DND-41 (cell line): Measurements from ENCODE around the gene DENR.
A peak's percentile ranks its signal among the peaks of the same experiment; 100 is the strongest.

Experiments
- ATAC-seq: fragments of 200-7000 bp; cut with Tn5 transposase; 3 replicates; pipeline ENCODE4 v1.9.1; 2021; ENCODE audit warnings: low read depth; ENCODE audit not compliant: insufficient read depth
- DNase-seq: peaks from one replicate; pipeline ENCODE4 v3.0.0-alpha.2; 2020
- H2AFZ ChIP-seq: 2 replicates; pipeline ENCODE4 v1.6.0; 2012; ENCODE audit warnings: low read depth, low read length
- H3K27ac ChIP-seq: 2 replicates; pipeline ENCODE4 v1.5.1; 2012; ENCODE audit warnings: low read length, inconsistent platforms
- H3K27me3 ChIP-seq: fragments of 200-600 bp; sonication (generic); 2 replicates; pipeline ENCODE4 v1.6.0; 2012; ENCODE audit warnings: low read length, mild to moderate bottlenecking, inconsistent platforms; ENCODE audit not compliant: insufficient read depth, poor library complexity
- H3K36me3 ChIP-seq: 2 replicates; pipeline ENCODE4 v1.5.1; 2012; ENCODE audit warnings: low read length, inconsistent platforms; ENCODE audit not compliant: insufficient read depth
- H3K4me1 ChIP-seq: 2 replicates; pipeline ENCODE4 v1.5.1; 2012; ENCODE audit warnings: mild to moderate bottlenecking, low read length; ENCODE audit not compliant: insufficient read depth
- H3K4me2 ChIP-seq: 2 replicates; pipeline ENCODE4 v1.6.0; 2012; ENCODE audit warnings: mild to moderate bottlenecking, moderate library complexity, low read length, inconsistent platforms; ENCODE audit not compliant: insufficient read depth
- H3K4me3 ChIP-seq, 2 experiments: fragments of 200-600 bp in 1 of 2; shearing (Covaris generic) in 1 of 2; 2 replicates each; pipeline ENCODE4 v1.5.1; 2012 to 2016; ENCODE audit warnings: inconsistent platforms in 2 of 2, low read length in 2 of 2, mild to moderate bottlenecking in 2 of 2, low read depth in 1 of 2, moderate library complexity in 1 of 2
- H3K79me2 ChIP-seq: 2 replicates; pipeline ENCODE4 v1.6.0; 2012; ENCODE audit warnings: low read length, inconsistent platforms; ENCODE audit not compliant: insufficient read depth
- H3K9ac ChIP-seq: 2 replicates; pipeline ENCODE4 v1.6.0; 2012; ENCODE audit warnings: low read depth, mild to moderate bottlenecking, inconsistent platforms, low read length, moderate library complexity
- H3K9me3 ChIP-seq: 2 replicates; pipeline ENCODE4 v1.5.1; 2012; ENCODE audit warnings: low read length, moderate library complexity, mild to moderate bottlenecking, inconsistent platforms; ENCODE audit not compliant: insufficient read depth, severe bottlenecking
- H4K20me1 ChIP-seq: 2 replicates; pipeline ENCODE4 v1.6.0; 2012; ENCODE audit warnings: low read length; ENCODE audit not compliant: insufficient read depth
- CTCF ChIP-seq: IDR thresholded peaks from 2 replicates; pipeline ENCODE4 v1.5.1; 2012; ENCODE audit warnings: borderline replicate concordance, low read length, moderate library complexity, mild to moderate bottlenecking; ENCODE audit not compliant: poor library complexity, severe bottlenecking; ENCODE audit errors: extremely low read depth
- EZH2 ChIP-seq: IDR thresholded peaks from 3 replicates; pipeline ENCODE4 v1.6.1; 2012; ENCODE audit warnings: borderline replicate concordance, low read depth, mild to moderate bottlenecking, moderate library complexity, low read length, inconsistent platforms; ENCODE audit not compliant: severe bottlenecking

DENR gene

GRCh38 chr12:122754790-122755189 is 2.2 kb downstream of the DENR start:
- peaks cover 67% of the 10 kb centered on the region for H3K79me2 ChIP-seq
- no peaks in the 10 kb centered on the region for H3K9me3 ChIP-seq
- H3K36me3 ChIP-seq, result peaks cover 64% of the 10 kb centered on the region
- H3K27me3 ChIP-seq, result no peaks in the 10 kb centered on the region
- H4K20me1 ChIP-seq, result peaks cover 17% of the 10 kb centered on the region; the same call in 1 of the 2 replicates
- H3K4me3 ChIP-seq, result no peak overlapping the region
- ATAC-seq, result no peak
- TF ChIP-seq CTCF (no peak), EZH2 (no peak)
- H3K4me1 ChIP-seq, result peaks cover 37% of the 10 kb centered on the region
- H3K9ac ChIP-seq, result peak overlapping the region; percentile 86; the same call in 1 of the 2 replicates
- H3K4me2 ChIP-seq, result peak overlapping the region; percentile 88; the same call in 1 of the 2 replicates
- DNase-seq, result no peak
- no peak overlapping the region for H2AFZ ChIP-seq
- H3K27ac ChIP-seq, result no peak overlapping the region

- H3K4me2 ChIP-seq, result no peak overlapping the region
- no peak overlapping the region for H3K4me3 ChIP-seq
- H3K9ac ChIP-seq, result no peak overlapping the region
- peaks cover 27% of the 10 kb centered on the region for H3K4me1 ChIP-seq
- no peaks in the 10 kb centered on the region for H3K9me3 ChIP-seq
- TF ChIP-seq EZH2 (no peak), CTCF (no peak)
- peaks cover 24% of the 10 kb centered on the region; the same call in 1 of the 2 replicates for H4K20me1 ChIP-seq
- no peak for ATAC-seq
- peaks cover 83% of the 10 kb centered on the region for H3K79me2 ChIP-seq
- no peak overlapping the region for H3K27ac ChIP-seq
- DNase-seq, result no peak
- peaks cover 83% of the 10 kb centered on the region for H3K36me3 ChIP-seq
- H2AFZ ChIP-seq, result no peak overlapping the region
- no peaks in the 10 kb centered on the region for H3K27me3 ChIP-seq
Observed at GRCh38 chr12:122757568-122757967, 4.9 kb downstream of the DENR start.

GRCh38 chr12:122785503-122785902 is 32.9 kb downstream of the DENR start:
- no peak overlapping the region for H3K4me3 ChIP-seq
- H3K4me2 ChIP-seq, result no peak overlapping the region
- DNase-seq (no peak), ATAC-seq (no peak)
- no peaks in the 10 kb centered on the region for H3K27me3 ChIP-seq
- no peaks in the 10 kb centered on the region for H4K20me1 ChIP-seq
- no peaks in the 10 kb centered on the region for H3K9me3 ChIP-seq
- H3K36me3 ChIP-seq, result no peaks in the 10 kb centered on the region
- no peaks in the 10 kb centered on the region for H3K79me2 ChIP-seq
- no peak overlapping the region for H2AFZ ChIP-seq
- no peaks in the 10 kb centered on the region for H3K4me1 ChIP-seq
- TF ChIP-seq CTCF (no peak), EZH2 (no peak)
- H3K9ac ChIP-seq, result no peak overlapping the region
- H3K27ac ChIP-seq, result no peak overlapping the region

GRCh38 chr12:122788387-122788786 is 35.8 kb downstream of the DENR start:
- H2AFZ ChIP-seq, result no peak overlapping the region
- no peaks in the 10 kb centered on the region for H3K27me3 ChIP-seq
- H3K9ac ChIP-seq, result no peak overlapping the region
- no peak for TF ChIP-seq CTCF
- no peak for TF ChIP-seq EZH2
- no peak for ATAC-seq
- no peak overlapping the region for H3K27ac ChIP-seq
- no peak overlapping the region for H3K4me2 ChIP-seq
- no peaks in the 10 kb centered on the region for H3K36me3 ChIP-seq
- no peaks in the 10 kb centered on the region for H3K4me1 ChIP-seq
- H3K9me3 ChIP-seq, result no peaks in the 10 kb centered on the region
- no peak overlapping the region for H3K4me3 ChIP-seq
- no peaks in the 10 kb centered on the region for H3K79me2 ChIP-seq
- DNase-seq, result no peak
- no peaks in the 10 kb centered on the region for H4K20me1 ChIP-seq
